Osteocyte (in vitro differentiated cells): ENCODE measurements around the gene TSHZ2. TPM values are rescaled to one million over a fixed set of nuclear protein-coding genes. Genes with fewer than 3 reads are reported as not detected.

Experiments used
- DNase-seq: peaks from one replicate; pipeline ENCODE4 v3.0.0; 2021; ENCODE audit warnings: mixed read lengths; ENCODE audit not compliant: unreplicated experiment; ENCODE audit errors: extremely low spot score
- H3K27ac Mint-ChIP-seq: one replicate; pipeline ENCODE4 v1.8.0; 2021; ENCODE audit warnings: mild to moderate bottlenecking, mixed read lengths; ENCODE audit not compliant: unreplicated experiment
- H3K27me3 Mint-ChIP-seq: one replicate; pipeline ENCODE4 v1.8.0; 2021; ENCODE audit warnings: mixed read lengths; ENCODE audit not compliant: unreplicated experiment
- H3K36me3 Mint-ChIP-seq: one replicate; pipeline ENCODE4 v1.8.0; 2021; ENCODE audit warnings: mixed read lengths; ENCODE audit not compliant: unreplicated experiment
- H3K4me1 Mint-ChIP-seq: one replicate; pipeline ENCODE4 v1.8.0; 2021; ENCODE audit warnings: mixed read lengths; ENCODE audit not compliant: unreplicated experiment
- H3K4me3 Mint-ChIP-seq: one replicate; pipeline ENCODE4 v1.8.0; 2021; ENCODE audit warnings: mild to moderate bottlenecking, moderate library complexity, mixed read lengths; ENCODE audit not compliant: unreplicated experiment
- H3K9me3 Mint-ChIP-seq: one replicate; pipeline ENCODE4 v1.8.0; 2021; ENCODE audit warnings: mixed read lengths; ENCODE audit not compliant: unreplicated experiment
- total RNA-seq: library from RNA; stranded (reverse); gene quantifications from 2 replicates; pipeline ENCODE4 v1.2.1, GENCODE V29; 2021
- TF ChIP-seq, protein P1 (sequence below): fragments of 200-600 bp; sonication (generic); IDR thresholded peaks from 2 replicates; pipeline ENCODE4 v1.5.0; 2021; ENCODE audit warnings: antibody characterized with exemption, mild to moderate bottlenecking, moderate library complexity

The TSHZ2 gene
- total RNA-seq, 1 donor from 2014 or later = not detected

GRCh38 chr20:53150532-53150931 lies 178.4 kb downstream of the TSHZ2 start:
- TF ChIP-seq, protein P1, sequence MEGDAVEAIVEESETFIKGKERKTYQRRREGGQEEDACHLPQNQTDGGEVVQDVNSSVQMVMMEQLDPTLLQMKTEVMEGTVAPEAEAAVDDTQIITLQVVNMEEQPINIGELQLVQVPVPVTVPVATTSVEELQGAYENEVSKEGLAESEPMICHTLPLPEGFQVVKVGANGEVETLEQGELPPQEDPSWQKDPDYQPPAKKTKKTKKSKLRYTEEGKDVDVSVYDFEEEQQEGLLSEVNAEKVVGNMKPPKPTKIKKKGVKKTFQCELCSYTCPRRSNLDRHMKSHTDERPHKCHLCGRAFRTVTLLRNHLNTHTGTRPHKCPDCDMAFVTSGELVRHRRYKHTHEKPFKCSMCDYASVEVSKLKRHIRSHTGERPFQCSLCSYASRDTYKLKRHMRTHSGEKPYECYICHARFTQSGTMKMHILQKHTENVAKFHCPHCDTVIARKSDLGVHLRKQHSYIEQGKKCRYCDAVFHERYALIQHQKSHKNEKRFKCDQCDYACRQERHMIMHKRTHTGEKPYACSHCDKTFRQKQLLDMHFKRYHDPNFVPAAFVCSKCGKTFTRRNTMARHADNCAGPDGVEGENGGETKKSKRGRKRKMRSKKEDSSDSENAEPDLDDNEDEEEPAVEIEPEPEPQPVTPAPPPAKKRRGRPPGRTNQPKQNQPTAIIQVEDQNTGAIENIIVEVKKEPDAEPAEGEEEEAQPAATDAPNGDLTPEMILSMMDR = no peak
- no peak for DNase-seq
- Mint-ChIP-seq H3K9me3 (no peaks in the 10 kb centered on the region), H3K36me3 (no peaks in the 10 kb centered on the region), H3K4me3 (no peak overlapping the region), H3K27ac (no peak overlapping the region), H3K27me3 (peaks cover 2% of the 10 kb centered on the region), H3K4me1 (no peaks in the 10 kb centered on the region)

GRCh38 chr20:53152228-53152627 lies 180.1 kb downstream of the TSHZ2 start:
- no peaks in the 10 kb centered on the region for H3K36me3 Mint-ChIP-seq
- H3K9me3 Mint-ChIP-seq = no peaks in the 10 kb centered on the region
- DNase-seq = no peak
- no peaks in the 10 kb centered on the region for H3K4me1 Mint-ChIP-seq
- H3K4me3 Mint-ChIP-seq = no peak overlapping the region
- TF ChIP-seq, protein P1 = no peak
- no peak overlapping the region for H3K27ac Mint-ChIP-seq
- H3K27me3 Mint-ChIP-seq = peaks cover 2% of the 10 kb centered on the region

- TF ChIP-seq, protein P1 = no peak
- Mint-ChIP-seq H3K4me3 (no peak overlapping the region), H3K27ac (no peak overlapping the region), H3K4me1 (no peaks in the 10 kb centered on the region), H3K27me3 (peaks cover 2% of the 10 kb centered on the region), H3K9me3 (no peaks in the 10 kb centered on the region), H3K36me3 (no peaks in the 10 kb centered on the region)
- no peak for DNase-seq
Measured at GRCh38 chr20:53154540-53154939, 182.4 kb downstream of the TSHZ2 start.

DNA sequence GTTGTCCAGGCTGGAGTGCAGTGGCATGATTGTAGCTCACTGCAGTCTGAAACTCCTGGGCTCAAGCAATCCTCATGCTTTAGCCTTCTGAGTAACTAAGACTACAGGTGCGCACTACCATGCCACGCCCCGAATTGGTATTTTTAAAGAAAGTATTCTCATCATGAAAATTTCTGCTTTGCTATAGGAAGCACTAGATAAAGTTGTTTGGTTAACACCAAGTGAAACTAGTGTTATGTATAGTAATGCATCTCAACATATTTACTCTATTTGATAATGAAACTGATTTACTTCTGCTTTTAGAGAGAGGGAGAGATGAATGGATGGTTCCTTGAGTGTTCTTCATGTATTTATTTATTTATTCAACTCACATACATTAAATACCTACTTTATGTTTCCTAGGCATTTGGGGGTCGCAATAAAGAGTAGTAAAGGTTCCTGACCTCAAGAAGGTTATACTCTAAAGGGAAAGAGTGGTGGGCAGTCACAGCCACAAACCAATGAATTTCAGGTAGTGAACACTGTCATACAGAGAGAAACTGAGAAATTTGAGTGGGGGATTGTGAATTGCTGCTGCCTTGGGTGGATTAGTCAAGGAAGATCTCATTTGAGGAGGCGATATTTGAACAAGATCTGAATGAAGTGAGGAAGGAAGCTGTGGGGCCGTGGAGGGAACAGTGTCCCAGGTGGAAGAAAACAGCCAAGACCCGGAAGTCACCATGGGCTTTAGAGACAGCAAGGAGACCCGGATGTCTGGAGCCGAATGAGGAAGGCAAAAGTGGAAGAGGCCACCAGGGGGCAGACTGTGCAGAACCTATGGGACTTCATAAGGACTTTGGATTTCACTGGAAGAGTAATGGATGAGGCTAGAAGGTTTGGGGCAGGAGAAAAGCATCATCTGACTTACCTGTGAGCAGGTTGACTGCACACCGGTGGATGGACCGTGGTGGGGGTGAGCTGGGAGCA lies 185.6 kb downstream of the TSHZ2 start:
- Mint-ChIP-seq H3K4me3 (no peak overlapping the region), H3K4me1 (no peaks in the 10 kb centered on the region), H3K9me3 (no peaks in the 10 kb centered on the region), H3K36me3 (no peaks in the 10 kb centered on the region), H3K27me3 (no peaks in the 10 kb centered on the region), H3K27ac (no peak overlapping the region)
- TF ChIP-seq, protein P1 = peak; percentile 62
- no peak for DNase-seq

GRCh38 chr20:53159160-53159559 lies 187.0 kb downstream of the TSHZ2 start:
- TF ChIP-seq, protein P1 = no peak
- Mint-ChIP-seq H3K4me3 (no peak overlapping the region), H3K36me3 (no peaks in the 10 kb centered on the region), H3K27ac (no peak overlapping the region), H3K9me3 (no peaks in the 10 kb centered on the region), H3K27me3 (no peaks in the 10 kb centered on the region), H3K4me1 (no peaks in the 10 kb centered on the region)
- DNase-seq = no peak
